ENCODE measurements around the gene DIS3L.

The DIS3L gene

GRCh38 chr15:66290007-66290406 lies 3.4 kb upstream of the DIS3L start:
- no peak for TF ChIP-seq CTCF (IDR thresholded peaks at IDR 0.05; ENCODE audit: low read length, missing control alignments)

GRCh38 chr15:66290518-66290917 lies 2.9 kb upstream of the DIS3L start:
- no peak for TF ChIP-seq CTCF (IDR thresholded peaks at IDR 0.05; ENCODE audit: low read length, missing control alignments)
- no peak overlapping the region for H3K4me3 ChIP-seq (replicated peaks; ENCODE audit: low read depth, low read length)
- DNase-seq (ENCODE audit: low read depth) = no peak

More at GRCh38 chr15:66290007-66290406, 3.4 kb upstream of the DIS3L start:
- DNase-seq (ENCODE audit: low read depth) = no peak
- H3K4me3 ChIP-seq (replicated peaks; ENCODE audit: low read depth, low read length) = no peak overlapping the region

GRCh38 chr15:66291816-66292570 lies 1.4 kb upstream of the DIS3L start:
- H3K4me3 ChIP-seq (replicated peaks; ENCODE audit: low read depth, low read length) = no peak overlapping the region
- DNase-seq (ENCODE audit: low read depth) = no peak
- no peak for TF ChIP-seq CTCF (IDR thresholded peaks at IDR 0.05; ENCODE audit: low read length, missing control alignments)

GRCh38 chr15:66292571-66293418 lies 573 bp upstream of the DIS3L start:
- no peak for DNase-seq (ENCODE audit: low read depth)
- no peak for TF ChIP-seq CTCF (IDR thresholded peaks at IDR 0.05; ENCODE audit: low read length, missing control alignments)

GRCh38 chr15:66294157-66294931 lies 976 bp downstream of the DIS3L start:
- no peak for TF ChIP-seq CTCF (IDR thresholded peaks at IDR 0.05; ENCODE audit: low read length, missing control alignments)
- peak overlapping the region; percentile 62 for H3K4me3 ChIP-seq (replicated peaks; ENCODE audit: low read depth, low read length)
- peak; percentile 71 for DNase-seq (ENCODE audit: low read depth)

More at GRCh38 chr15:66292571-66293418, 573 bp upstream of the DIS3L start:
- peak overlapping the region; percentile 62 for H3K4me3 ChIP-seq (replicated peaks; ENCODE audit: low read depth, low read length)

GRCh38 chr15:66294932-66295235 lies 1.5 kb downstream of the DIS3L start:
- peak; percentile 39 for DNase-seq (ENCODE audit: low read depth)
- H3K4me3 ChIP-seq (replicated peaks; ENCODE audit: low read depth, low read length) = peak overlapping the region; percentile 62
- TF ChIP-seq CTCF (IDR thresholded peaks at IDR 0.05; ENCODE audit: low read length, missing control alignments) = no peak
